ENCODE results near the gene HYAL2.

DNA sequence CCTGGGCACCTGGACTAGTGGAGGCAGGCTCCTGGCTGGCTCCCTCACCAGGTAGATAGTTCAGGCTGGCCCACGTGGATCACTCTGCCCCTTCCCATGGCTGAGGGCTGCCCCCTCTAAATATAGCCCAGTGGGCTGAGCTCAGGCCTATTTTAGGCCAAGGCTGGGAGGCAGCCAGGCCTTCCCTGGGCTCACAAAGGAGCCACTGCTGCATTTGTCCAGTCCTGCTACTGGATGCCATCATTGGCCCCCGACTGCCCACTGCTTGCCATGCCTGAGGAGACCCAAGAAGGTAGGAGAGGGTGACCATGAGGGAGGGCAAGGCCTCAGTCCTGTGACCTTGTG, 43.7 kb downstream of the HYAL2 start, which contains the start of gene LSMEM2:
- TF ChIP-seq YY1 (IDR thresholded peaks at IDR 0.05): no peak
- no peak for TF ChIP-seq TAF1 (conservative IDR thresholded peaks at IDR 0.05)
- TF ChIP-seq, protein P1, sequence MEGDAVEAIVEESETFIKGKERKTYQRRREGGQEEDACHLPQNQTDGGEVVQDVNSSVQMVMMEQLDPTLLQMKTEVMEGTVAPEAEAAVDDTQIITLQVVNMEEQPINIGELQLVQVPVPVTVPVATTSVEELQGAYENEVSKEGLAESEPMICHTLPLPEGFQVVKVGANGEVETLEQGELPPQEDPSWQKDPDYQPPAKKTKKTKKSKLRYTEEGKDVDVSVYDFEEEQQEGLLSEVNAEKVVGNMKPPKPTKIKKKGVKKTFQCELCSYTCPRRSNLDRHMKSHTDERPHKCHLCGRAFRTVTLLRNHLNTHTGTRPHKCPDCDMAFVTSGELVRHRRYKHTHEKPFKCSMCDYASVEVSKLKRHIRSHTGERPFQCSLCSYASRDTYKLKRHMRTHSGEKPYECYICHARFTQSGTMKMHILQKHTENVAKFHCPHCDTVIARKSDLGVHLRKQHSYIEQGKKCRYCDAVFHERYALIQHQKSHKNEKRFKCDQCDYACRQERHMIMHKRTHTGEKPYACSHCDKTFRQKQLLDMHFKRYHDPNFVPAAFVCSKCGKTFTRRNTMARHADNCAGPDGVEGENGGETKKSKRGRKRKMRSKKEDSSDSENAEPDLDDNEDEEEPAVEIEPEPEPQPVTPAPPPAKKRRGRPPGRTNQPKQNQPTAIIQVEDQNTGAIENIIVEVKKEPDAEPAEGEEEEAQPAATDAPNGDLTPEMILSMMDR (IDR thresholded peaks at IDR 0.05; ENCODE audit: low read depth, low read length, missing input control): no peak
- TF ChIP-seq, protein P2, sequence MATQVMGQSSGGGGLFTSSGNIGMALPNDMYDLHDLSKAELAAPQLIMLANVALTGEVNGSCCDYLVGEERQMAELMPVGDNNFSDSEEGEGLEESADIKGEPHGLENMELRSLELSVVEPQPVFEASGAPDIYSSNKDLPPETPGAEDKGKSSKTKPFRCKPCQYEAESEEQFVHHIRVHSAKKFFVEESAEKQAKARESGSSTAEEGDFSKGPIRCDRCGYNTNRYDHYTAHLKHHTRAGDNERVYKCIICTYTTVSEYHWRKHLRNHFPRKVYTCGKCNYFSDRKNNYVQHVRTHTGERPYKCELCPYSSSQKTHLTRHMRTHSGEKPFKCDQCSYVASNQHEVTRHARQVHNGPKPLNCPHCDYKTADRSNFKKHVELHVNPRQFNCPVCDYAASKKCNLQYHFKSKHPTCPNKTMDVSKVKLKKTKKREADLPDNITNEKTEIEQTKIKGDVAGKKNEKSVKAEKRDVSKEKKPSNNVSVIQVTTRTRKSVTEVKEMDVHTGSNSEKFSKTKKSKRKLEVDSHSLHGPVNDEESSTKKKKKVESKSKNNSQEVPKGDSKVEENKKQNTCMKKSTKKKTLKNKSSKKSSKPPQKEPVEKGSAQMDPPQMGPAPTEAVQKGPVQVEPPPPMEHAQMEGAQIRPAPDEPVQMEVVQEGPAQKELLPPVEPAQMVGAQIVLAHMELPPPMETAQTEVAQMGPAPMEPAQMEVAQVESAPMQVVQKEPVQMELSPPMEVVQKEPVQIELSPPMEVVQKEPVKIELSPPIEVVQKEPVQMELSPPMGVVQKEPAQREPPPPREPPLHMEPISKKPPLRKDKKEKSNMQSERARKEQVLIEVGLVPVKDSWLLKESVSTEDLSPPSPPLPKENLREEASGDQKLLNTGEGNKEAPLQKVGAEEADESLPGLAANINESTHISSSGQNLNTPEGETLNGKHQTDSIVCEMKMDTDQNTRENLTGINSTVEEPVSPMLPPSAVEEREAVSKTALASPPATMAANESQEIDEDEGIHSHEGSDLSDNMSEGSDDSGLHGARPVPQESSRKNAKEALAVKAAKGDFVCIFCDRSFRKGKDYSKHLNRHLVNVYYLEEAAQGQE (IDR thresholded peaks at IDR 0.05): no peak
- TF ChIP-seq SP1 (IDR thresholded peaks at IDR 0.05): no peak

Measured in liver (tissue), 3 donors.